PC-9 (cell line): ENCODE measurements around the gene PYY. TPM values are rescaled to one million over a fixed set of nuclear protein-coding genes. Genes with fewer than 3 reads are reported as not detected.

ENCODE experiments used
- BruUV-seq: library from RNA; stranded (reverse); fragments of 400-500 nt; replicated peaks from 2 replicates; lab custom pipeline; 2021; lab: Mats Ljungman, UMichigan
- CTCF ChIA-PET: fragments of 300-600 bp; sonication (Branson Sonifier 250); formaldehyde crosslinking; loops from one replicate; lab custom pipeline; 2022; ENCODE audit warnings: antibody characterized with exemption; lab: Charles Lee
- POLR2A ChIA-PET: fragments of 300-600 bp; sonication (Branson Sonifier 250); formaldehyde crosslinking; loops from one replicate; lab custom pipeline; 2022; ENCODE audit warnings: antibody characterized with exemption; ENCODE audit not compliant: unreplicated experiment; lab: Charles Lee
- DNase-seq, 2 experiments: peaks; one replicate each; pipeline versions ENCODE4 v3.0.0 to v3.0.0-alpha.2; 2015 to 2022; ENCODE audit warnings: mixed read lengths in 1 of 2
- H2AFZ ChIP-seq: fragments of 200-600 bp; sonication (generic); 2 replicates; pipeline ENCODE4 v1.8.1; 2017; ENCODE audit warnings: antibody characterized with exemption
- H3F3A ChIP-seq: fragments of 200-600 bp; sonication (generic); 2 replicates; pipeline ENCODE4 v1.8.1; 2017; ENCODE audit warnings: antibody characterized with exemption, mild to moderate bottlenecking, low read depth; ENCODE audit not compliant: insufficient read depth
- H3K27ac ChIP-seq: fragments of 200-600 bp; sonication (generic); 2 replicates; pipeline ENCODE4 v1.6.1; 2016; ENCODE audit warnings: mixed run types
- H3K27me3 ChIP-seq: fragments of 200-600 bp; sonication (generic); 2 replicates; pipeline ENCODE4 v1.6.1; 2016; ENCODE audit warnings: low read depth, mixed run types; ENCODE audit not compliant: insufficient read depth
- H3K36me3 ChIP-seq: fragments of 200-600 bp; sonication (generic); 2 replicates; pipeline ENCODE4 v1.6.1; 2016; ENCODE audit warnings: low read depth, mixed run types
- H3K4me1 ChIP-seq: fragments of 200-600 bp; sonication (generic); replicated peaks from 2 replicates; pipeline ENCODE4 v1.6.1; 2016; ENCODE audit warnings: mixed run types; ENCODE audit not compliant: insufficient read depth
- H3K4me2 ChIP-seq: fragments of 200-600 bp; sonication (generic); 2 replicates; pipeline ENCODE4 v1.6.1; 2017; ENCODE audit warnings: mixed run types
- H3K4me3 ChIP-seq: fragments of 200-600 bp; sonication (generic); 2 replicates; pipeline ENCODE4 v1.6.1; 2016; ENCODE audit warnings: mixed run types
- H3K79me2 ChIP-seq: fragments of 200-600 bp; sonication (generic); 2 replicates; pipeline ENCODE4 v1.6.1; 2017; ENCODE audit warnings: low read depth, mixed run types
- H3K9me2 ChIP-seq: fragments of 200-600 bp; sonication (generic); 2 replicates; pipeline ENCODE4 v1.8.1; 2017; ENCODE audit warnings: mild to moderate bottlenecking; ENCODE audit not compliant: insufficient read depth
- H3K9me3 ChIP-seq: fragments of 200-600 bp; sonication (generic); 2 replicates; pipeline ENCODE4 v1.8.1; 2016; ENCODE audit warnings: low read depth; ENCODE audit not compliant: insufficient read depth
- H4K20me1 ChIP-seq: fragments of 200-600 bp; sonication (generic); 2 replicates; pipeline ENCODE4 v1.8.1; 2017; ENCODE audit not compliant: insufficient read depth
- EZH2 ChIP-seq: fragments of 200-600 bp; sonication (generic); IDR thresholded peaks from 2 replicates; pipeline ENCODE4 v1.8.0; 2017; ENCODE audit warnings: antibody characterized with exemption, low read depth
- intact Hi-C: fragments of 100-400 bp; cut with micrococcal nuclease; formaldehyde crosslinking; loops from one replicate; pipeline ENCODE4 v1.10.0; 2022; ENCODE audit not compliant: unreplicated experiment
- total RNA-seq: library from RNA; stranded (reverse); gene quantifications from 2 replicates; pipeline ENCODE4 v1.2.3, GENCODE V29; 2021
- TF ChIP-seq, protein P1 (sequence below): fragments of 200-600 bp; sonication (generic); conservative IDR thresholded peaks from 2 replicates; pipeline ENCODE4 v1.6.1; 2017; ENCODE audit warnings: mixed run types, antibody characterized with exemption, mild to moderate bottlenecking, moderate library complexity

The PYY gene
- total RNA-seq, 1 experiment from 2014 or later = not detected

DNA sequence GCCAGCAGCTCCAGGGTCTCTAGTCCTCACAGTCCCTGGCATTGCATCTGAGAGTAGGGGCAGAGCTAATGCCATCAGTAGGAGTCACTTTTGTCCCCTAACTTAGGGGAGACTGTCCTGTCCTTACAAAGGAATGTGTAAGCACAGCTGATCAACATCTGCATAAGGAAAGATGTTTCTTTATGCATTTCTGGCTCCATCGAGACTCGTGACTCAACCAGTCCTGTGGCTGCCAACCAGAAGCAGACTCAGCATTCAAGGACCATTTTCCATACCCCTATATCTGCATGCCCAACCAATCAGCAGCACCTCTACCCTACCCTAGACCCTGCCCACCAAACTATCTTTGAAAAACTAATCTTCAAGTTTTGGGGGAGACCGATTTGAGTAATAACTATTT, 38.2 kb downstream of the PYY start:
- no TSS peak for BruUV-seq
- Histone ChIP-seq H3K9me2 (no peaks in the 10 kb centered on the region), H3K36me3 (no peaks in the 10 kb centered on the region), H2AFZ (no peak overlapping the region), H3K27me3 (peaks cover 29% of the 10 kb centered on the region), H3F3A (no peaks in the 10 kb centered on the region), H3K9me3 (no peaks in the 10 kb centered on the region), H3K4me1 (no peaks in the 10 kb centered on the region), H3K4me2 (no peak overlapping the region), H3K79me2 (no peaks in the 10 kb centered on the region), H4K20me1 (no peaks in the 10 kb centered on the region; the same call in 1 of the 2 replicates), H3K27ac (no peak overlapping the region), H3K4me3 (no peak overlapping the region)
- no peak for DNase-seq
- CTCF ChIA-PET = no interaction called here
- POLR2A ChIA-PET = interaction anchor here (0.7 kb wide), 1 partner anchor 253 kb away, joined by 4 read pairs; no protein-coding TSS in a partner anchor
- TF ChIP-seq, protein P1, sequence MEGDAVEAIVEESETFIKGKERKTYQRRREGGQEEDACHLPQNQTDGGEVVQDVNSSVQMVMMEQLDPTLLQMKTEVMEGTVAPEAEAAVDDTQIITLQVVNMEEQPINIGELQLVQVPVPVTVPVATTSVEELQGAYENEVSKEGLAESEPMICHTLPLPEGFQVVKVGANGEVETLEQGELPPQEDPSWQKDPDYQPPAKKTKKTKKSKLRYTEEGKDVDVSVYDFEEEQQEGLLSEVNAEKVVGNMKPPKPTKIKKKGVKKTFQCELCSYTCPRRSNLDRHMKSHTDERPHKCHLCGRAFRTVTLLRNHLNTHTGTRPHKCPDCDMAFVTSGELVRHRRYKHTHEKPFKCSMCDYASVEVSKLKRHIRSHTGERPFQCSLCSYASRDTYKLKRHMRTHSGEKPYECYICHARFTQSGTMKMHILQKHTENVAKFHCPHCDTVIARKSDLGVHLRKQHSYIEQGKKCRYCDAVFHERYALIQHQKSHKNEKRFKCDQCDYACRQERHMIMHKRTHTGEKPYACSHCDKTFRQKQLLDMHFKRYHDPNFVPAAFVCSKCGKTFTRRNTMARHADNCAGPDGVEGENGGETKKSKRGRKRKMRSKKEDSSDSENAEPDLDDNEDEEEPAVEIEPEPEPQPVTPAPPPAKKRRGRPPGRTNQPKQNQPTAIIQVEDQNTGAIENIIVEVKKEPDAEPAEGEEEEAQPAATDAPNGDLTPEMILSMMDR = no peak
- no peak for TF ChIP-seq EZH2
- intact Hi-C loops = no loop called here

DNA sequence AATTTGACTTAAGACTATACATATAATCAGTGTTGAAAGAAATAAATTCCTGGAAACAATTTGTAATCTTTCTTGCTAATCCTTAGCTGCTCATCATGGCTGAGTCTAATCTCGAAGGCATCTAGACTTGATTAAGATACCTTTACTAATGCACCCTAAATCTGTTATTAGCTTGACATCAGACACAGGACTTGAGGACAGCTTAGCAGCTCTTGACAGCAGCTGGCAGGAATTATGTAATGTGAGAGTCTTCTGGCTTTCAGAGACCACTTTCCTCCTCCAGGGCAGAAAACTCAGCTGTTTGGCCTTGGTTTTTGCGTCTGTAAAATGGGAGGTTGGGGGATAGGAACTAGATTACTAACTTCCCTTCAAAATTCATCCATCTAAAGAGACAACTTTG, 39.3 kb downstream of the PYY start:
- Histone ChIP-seq H3K27me3 (peaks cover 29% of the 10 kb centered on the region), H3K79me2 (no peaks in the 10 kb centered on the region), H3K4me1 (no peaks in the 10 kb centered on the region), H3K4me2 (no peak overlapping the region), H4K20me1 (no peaks in the 10 kb centered on the region; the same call in 1 of the 2 replicates), H3K4me3 (no peak overlapping the region), H3K9me3 (no peaks in the 10 kb centered on the region), H3K27ac (no peak overlapping the region), H2AFZ (no peak overlapping the region), H3K36me3 (no peaks in the 10 kb centered on the region), H3F3A (peaks cover 3% of the 10 kb centered on the region; the same call in 1 of the 2 replicates), H3K9me2 (no peaks in the 10 kb centered on the region)
- POLR2A ChIA-PET = no interaction called here
- CTCF ChIA-PET = interaction anchor here (0.6 kb wide), 1 partner anchor 865 kb away, joined by 3 read pairs; no protein-coding TSS in a partner anchor
- no TSS peak for BruUV-seq
- DNase-seq = no peak
- intact Hi-C loops = no loop called here
- TF ChIP-seq, protein P1 = no peak
- TF ChIP-seq EZH2 = no peak

DNA sequence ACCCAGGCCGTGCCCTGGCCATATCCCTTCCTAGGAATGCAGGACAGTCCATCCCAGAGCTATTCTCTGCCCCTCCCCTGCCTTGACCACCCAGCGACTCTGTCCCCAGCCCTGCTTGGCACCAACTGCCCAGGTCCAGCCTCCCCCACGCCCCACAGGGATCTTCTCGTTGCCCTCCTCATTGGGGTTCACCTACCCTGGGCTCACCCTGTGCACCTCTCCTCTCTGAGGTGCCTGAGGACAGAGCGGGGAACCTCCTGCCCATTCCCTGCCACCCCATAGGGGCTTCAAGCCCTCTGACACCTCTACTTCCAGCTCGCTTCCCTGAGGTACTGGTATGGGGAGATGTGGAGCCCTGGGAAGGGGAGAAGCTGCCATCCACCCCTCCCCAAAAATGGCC, 40.2 kb downstream of the PYY start:
- POLR2A ChIA-PET = no interaction called here
- BruUV-seq = no TSS peak
- H3K27ac ChIP-seq = no peak overlapping the region
- H3K4me1 ChIP-seq = no peaks in the 10 kb centered on the region
- intact Hi-C loops = no loop called here
- H2AFZ ChIP-seq = no peak overlapping the region
- TF ChIP-seq, protein P1 = no peak
- no peak for TF ChIP-seq EZH2
- H4K20me1 ChIP-seq = no peaks in the 10 kb centered on the region; the same call in 1 of the 2 replicates
- no peak overlapping the region for H3K4me3 ChIP-seq
- peaks cover 5% of the 10 kb centered on the region; the same call in 1 of the 2 replicates for H3F3A ChIP-seq
- H3K27me3 ChIP-seq = peaks cover 32% of the 10 kb centered on the region
- no peaks in the 10 kb centered on the region for H3K36me3 ChIP-seq
- H3K9me2 ChIP-seq = no peaks in the 10 kb centered on the region
- H3K79me2 ChIP-seq = no peaks in the 10 kb centered on the region
- DNase-seq = no peak
- no peak overlapping the region for H3K4me2 ChIP-seq
- CTCF ChIA-PET = no interaction called here
- no peaks in the 10 kb centered on the region for H3K9me3 ChIP-seq
